ENCODE data around the gene SLFN13.

Gene SLFN13, protein sequence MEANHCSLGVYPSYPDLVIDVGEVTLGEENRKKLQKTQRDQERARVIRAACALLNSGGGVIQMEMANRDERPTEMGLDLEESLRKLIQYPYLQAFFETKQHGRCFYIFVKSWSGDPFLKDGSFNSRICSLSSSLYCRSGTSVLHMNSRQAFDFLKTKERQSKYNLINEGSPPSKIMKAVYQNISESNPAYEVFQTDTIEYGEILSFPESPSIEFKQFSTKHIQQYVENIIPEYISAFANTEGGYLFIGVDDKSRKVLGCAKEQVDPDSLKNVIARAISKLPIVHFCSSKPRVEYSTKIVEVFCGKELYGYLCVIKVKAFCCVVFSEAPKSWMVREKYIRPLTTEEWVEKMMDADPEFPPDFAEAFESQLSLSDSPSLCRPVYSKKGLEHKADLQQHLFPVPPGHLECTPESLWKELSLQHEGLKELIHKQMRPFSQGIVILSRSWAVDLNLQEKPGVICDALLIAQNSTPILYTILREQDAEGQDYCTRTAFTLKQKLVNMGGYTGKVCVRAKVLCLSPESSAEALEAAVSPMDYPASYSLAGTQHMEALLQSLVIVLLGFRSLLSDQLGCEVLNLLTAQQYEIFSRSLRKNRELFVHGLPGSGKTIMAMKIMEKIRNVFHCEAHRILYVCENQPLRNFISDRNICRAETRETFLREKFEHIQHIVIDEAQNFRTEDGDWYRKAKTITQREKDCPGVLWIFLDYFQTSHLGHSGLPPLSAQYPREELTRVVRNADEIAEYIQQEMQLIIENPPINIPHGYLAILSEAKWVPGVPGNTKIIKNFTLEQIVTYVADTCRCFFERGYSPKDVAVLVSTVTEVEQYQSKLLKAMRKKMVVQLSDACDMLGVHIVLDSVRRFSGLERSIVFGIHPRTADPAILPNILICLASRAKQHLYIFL

DNA sequence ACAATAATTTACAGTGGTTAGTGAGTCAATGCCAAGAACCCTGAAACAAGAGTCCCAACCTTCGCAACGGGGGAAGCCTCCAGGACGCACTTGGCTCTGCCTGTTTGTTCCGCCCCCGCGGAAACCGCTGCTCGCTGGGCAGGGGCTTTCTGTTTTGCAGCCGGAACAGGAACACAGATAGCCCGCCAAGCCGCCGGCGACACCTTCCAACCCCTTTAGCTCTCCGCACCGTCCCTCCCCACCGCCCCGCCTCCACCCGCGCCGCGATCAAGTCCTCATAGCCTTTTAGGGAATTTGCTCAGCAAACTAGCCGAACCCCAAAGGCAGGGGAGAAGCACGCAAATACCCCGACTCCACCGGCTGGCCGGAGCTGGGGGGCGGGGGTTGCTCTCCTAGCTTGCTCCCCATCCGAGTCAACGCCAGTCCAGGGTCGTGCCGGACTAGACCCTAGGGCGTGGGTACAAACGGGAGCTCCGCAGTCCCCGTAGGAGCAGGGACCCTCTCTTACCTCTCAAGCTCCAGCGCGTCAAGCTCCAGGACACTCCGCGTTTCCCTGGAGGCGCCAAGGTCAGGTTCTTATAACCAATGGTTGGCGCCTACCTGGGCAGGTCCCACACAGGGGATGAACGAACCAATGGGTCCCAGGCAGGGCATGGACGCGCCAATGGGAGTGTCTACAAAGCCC, at the start of gene SLFN13:
SLFN13 (minus strand) TSS at position 553 of the 685 bp plus-strand sequence. CDS start 3,086 bp downstream, outside the sequence.
- peak; percentile 68 for DNase-seq (ENCODE audit: low read depth)
- TF ChIP-seq, protein P1, sequence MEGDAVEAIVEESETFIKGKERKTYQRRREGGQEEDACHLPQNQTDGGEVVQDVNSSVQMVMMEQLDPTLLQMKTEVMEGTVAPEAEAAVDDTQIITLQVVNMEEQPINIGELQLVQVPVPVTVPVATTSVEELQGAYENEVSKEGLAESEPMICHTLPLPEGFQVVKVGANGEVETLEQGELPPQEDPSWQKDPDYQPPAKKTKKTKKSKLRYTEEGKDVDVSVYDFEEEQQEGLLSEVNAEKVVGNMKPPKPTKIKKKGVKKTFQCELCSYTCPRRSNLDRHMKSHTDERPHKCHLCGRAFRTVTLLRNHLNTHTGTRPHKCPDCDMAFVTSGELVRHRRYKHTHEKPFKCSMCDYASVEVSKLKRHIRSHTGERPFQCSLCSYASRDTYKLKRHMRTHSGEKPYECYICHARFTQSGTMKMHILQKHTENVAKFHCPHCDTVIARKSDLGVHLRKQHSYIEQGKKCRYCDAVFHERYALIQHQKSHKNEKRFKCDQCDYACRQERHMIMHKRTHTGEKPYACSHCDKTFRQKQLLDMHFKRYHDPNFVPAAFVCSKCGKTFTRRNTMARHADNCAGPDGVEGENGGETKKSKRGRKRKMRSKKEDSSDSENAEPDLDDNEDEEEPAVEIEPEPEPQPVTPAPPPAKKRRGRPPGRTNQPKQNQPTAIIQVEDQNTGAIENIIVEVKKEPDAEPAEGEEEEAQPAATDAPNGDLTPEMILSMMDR (IDR thresholded peaks at IDR 0.05; ENCODE audit: low read depth, low read length, missing control alignments), result no peak
- peak within 1 kb of the TSS; percentile 91 for H3K4me3 ChIP-seq (ENCODE audit: low read depth, low read length)

DNA sequence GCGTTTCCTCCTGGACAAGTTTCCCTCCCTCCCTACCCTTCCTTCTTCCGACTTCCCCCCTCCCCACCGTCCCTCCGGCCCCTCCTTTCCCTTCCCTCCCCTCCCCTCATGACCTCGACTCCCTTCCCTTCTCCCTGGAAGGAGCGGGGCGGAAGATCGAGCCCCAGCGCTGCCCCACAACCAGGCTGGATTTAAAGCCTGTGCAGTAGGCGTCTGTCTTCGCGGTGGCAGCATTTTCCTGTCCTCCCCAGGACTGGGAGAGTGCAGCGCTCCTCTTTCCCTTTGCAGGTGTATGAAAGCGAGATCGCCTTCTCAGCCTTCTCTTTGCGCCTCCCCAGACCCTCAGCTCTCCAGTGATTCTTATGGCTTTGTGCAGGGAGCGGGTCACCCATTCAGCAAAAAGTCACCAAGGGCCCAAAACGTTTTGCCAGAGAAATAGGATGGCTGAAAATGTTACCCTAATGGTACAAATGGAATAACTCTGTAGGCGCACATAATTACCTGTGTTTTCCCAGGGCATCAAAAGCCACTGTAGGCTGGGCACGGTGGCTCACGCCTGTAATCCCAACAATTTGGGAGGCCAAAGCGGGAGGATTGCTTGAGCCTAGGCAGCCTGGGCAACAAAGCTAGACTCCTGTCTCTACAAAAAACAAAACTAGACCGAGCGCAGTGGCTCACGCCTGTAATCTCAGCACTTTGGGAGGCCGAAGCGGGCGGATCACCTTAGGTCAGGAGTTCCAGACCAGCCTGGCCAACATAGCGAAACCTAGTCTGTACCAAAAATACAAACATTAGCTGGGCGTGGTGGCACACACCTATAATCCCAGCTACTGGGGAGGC, 48.1 kb upstream of the SLFN13 start:
- no peak for DNase-seq (ENCODE audit: low read depth)
- no peak overlapping the region for H3K4me3 ChIP-seq (ENCODE audit: low read depth, low read length)
- TF ChIP-seq, protein P1 (IDR thresholded peaks at IDR 0.05; ENCODE audit: low read depth, low read length, missing control alignments), result no peak

DNA sequence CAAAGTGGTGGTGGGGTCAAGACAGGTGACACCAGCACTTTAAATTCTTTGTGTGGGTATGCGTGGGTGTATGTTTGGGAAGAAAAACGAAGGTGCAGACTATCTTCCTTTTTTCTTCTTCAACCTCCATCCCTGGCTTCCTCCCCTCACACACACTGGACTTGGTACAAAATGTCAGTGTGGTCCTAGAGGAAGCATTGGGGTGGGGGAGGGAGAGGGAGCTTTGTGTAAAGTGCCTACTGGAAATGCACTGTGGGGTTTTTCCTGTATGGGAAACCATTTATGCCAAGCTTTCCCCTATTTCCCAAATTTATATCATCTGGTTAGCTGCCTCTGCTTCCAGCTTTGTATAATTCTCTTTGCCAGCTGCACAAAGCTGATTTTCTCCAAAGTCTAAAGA, 44.5 kb upstream of the SLFN13 start:
- TF ChIP-seq, protein P1 (IDR thresholded peaks at IDR 0.05; ENCODE audit: low read depth, low read length, missing control alignments), result no peak
- DNase-seq (ENCODE audit: low read depth), result no peak
- no peak overlapping the region for H3K4me3 ChIP-seq (ENCODE audit: low read depth, low read length)

DNA sequence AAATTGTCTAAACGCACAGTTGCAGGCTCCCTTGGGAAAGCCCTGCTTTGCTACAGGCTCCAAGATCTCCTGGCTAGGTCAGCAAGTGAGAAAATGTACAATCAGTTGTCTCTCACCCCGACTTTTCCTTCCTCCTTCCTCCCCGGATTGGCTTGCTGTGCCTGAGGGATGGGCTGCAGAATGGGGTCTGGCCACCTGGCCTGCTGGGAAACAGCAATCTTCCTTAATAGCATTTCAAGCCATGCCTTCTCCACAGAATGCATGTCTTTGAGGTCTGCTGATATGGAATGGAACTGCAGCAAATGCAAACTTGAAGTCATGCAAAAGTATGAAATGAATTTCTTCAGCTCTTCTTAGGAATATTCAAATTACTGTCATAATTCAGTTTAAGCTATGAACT, 42.9 kb upstream of the SLFN13 start:
- H3K4me3 ChIP-seq (ENCODE audit: low read depth, low read length), result no peak overlapping the region
- DNase-seq (ENCODE audit: low read depth), result no peak
- TF ChIP-seq, protein P1 (IDR thresholded peaks at IDR 0.05; ENCODE audit: low read depth, low read length, missing control alignments), result no peak

DNA sequence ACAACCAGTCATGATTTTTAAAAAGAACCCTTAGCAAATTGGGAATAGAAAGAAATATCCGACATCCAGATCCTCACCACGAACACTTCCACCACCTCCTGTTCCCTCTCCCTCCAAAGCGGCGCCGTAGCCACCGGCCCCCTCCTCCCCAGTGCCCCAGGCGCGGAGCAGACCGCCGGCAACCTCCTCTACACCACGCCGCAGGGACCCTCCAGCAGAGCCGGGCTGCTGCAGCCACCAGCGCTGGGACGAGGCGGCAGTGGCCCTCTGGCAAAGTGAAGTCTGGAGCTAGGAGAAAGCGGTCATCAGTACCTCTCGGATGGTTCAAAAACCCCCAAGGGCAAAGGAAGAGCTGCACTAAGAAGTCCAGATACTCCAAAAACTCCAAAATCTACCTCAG, 41.4 kb upstream of the SLFN13 start:
- DNase-seq (ENCODE audit: low read depth), result no peak
- TF ChIP-seq, protein P1 (IDR thresholded peaks at IDR 0.05; ENCODE audit: low read depth, low read length, missing control alignments), result no peak
- no peak overlapping the region for H3K4me3 ChIP-seq (ENCODE audit: low read depth, low read length)

DNA sequence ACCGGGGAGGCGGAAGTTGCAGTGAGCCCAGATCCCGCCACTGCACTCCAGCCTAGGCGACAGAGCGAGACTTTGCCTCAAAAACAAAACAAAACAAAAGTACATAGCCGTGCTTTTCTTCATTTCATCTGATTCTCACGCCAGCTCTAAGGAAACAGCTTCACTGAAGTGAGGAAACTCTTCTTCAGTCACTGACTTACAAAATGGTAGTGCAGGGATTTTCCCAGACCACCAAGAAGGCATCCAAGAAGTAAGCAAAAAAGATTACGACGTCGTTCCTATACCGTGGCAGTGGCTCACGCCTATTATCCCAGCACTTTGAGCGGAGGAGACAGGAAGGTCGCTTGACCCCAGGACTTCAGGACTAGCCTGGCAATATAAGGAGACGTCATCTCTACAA, 40.4 kb upstream of the SLFN13 start:
- no peak overlapping the region for H3K4me3 ChIP-seq (ENCODE audit: low read depth, low read length)
- TF ChIP-seq, protein P1 (IDR thresholded peaks at IDR 0.05; ENCODE audit: low read depth, low read length, missing control alignments), result no peak
- no peak for DNase-seq (ENCODE audit: low read depth)

Measured in GM12864 (cell line).